Activated T-helper 1 cell treated with Interleukin-2 at 50 U/mL for 16 hours (primary cell): Measurements from ENCODE around the gene PFKFB1.
"Not testable (repeated sequence)": the region's sequence is repeated elsewhere in the genome, so short reads cannot be mapped to it uniquely, and the experiment has no call there.

ENCODE experiments used
- DNase-seq: peaks from one replicate; pipeline ENCODE4 v3.0.0-alpha.2; 2020; ENCODE audit warnings: low read depth

PFKFB1 gene

DNA sequence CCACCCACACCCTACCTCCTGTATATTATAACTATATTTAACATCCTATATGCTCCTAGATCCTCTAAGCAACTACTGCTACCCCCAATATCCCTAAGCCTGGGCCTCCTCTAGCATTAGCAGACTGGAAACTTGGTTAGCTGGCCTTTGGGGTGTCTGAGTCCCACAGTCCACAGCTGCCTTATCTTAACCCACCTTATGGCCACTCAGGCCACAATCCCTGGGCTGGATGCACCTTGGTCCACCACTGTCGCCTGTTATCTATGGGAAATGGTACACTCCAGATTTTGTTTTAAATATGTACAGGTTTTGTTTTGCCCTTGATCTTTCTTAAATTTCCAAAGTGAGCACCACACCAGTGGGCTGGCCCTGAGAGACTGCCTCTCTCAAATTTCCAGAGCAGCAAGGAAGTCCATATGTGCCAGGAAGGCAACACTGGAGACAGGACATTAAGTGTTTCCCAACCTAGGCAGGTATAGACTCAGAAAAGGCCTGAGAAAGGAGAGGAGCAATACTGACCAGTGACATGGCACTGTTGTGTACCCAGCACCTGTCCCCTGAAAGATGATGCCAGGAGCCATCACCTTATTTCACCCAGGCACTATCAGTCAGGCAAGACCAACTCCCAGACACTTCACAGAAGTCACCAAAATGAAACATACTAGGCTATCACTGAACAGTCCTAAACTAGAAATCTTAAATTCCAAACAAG lies 921 bp downstream of the PFKFB1 start:
- DNase-seq = no peak

DNA sequence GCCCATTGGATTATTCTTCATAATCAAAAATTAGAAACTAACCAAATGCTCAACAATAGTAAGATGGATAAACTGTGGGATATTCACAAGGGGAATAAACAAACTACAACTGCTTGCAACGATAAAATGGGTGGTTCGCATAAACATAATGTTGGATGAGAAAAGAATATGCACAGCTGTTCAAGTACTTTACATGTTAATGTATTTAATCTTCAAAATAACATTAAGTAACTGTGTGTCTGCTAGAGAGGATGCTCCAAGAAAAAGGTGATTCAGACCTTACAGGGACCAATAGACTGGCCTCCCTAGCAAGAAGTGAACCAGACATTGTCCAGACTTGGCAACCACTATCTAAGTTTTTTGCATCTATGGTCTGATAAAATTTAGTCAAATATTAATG lies 2.3 kb downstream of the PFKFB1 start:
- no peak for DNase-seq

DNA sequence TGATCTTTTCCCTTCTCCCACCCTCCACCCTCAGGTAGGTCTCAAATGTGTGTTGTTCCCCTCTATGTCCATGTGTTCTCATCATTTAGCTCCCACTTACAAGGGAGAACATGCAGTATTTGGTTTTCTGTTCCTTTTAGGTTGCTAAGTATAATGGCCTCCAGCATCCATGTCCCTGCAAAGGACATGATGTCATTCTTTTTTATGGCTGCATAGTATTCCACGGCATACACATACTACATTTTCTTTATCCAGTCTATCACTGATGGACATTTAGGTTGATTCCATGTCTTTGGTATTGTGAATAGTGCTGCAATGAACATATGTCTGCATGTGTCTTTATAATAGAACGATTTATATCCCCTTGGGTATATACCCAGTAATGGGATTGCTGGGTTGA lies 10.7 kb downstream of the PFKFB1 start:
- DNase-seq = not testable (repeated sequence)

DNA sequence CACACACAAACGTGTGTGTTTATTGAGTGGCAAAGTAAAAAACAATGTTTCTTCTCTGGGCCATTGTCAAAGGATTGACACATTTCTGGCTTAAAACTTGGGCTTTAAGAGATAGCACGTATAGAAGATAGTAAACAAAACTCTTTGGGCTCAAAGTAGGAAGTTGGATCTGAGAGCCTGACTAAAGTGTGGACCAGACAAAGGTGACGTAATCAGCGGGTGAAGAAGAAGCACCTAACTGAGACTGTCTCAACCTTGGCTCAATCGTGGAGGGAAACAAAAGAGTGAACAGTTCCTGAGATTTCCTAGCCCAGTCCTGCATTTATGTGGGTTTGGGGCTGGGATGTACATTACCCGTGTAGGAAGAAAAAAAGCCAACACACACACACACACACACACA lies 13.7 kb downstream of the PFKFB1 start:
- no peak for DNase-seq

DNA sequence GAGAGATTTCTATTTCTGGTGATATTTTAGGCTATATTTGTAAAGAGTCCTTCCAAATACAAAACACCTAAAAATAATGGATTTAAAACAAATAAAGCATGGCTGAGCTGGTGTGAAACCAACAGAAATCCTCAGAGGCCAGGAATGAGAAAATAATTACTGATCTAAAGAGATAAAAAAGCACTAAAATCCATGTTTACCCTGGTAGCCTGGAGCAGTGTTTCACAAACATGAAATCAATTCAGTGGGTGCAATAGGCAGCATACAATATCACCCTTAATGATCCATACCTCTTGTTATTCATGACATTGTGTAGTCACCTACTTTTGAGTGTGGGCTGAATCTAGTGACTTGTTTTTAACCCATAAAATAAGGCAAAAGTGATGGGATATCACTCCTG lies 14.6 kb downstream of the PFKFB1 start:
- DNase-seq = no peak

DNA sequence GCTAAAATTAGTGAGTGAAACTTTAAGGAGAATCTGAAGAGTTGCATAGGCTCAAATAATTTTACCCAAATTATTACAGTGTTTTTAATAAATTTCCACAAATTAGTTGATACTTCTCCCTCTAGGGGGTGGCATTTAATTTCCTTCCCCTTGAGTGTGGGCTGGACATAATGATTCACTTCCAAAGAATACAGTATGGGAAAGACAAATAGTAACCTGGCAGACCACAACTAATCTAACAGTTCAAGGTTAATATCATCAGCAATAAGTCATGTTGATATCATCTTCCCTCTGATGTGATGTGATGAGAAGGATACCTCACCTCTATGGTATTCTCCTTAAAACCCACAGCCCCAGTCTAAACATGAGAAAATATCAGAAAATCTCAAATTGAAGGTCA lies 15.5 kb downstream of the PFKFB1 start:
- DNase-seq = no peak

DNA sequence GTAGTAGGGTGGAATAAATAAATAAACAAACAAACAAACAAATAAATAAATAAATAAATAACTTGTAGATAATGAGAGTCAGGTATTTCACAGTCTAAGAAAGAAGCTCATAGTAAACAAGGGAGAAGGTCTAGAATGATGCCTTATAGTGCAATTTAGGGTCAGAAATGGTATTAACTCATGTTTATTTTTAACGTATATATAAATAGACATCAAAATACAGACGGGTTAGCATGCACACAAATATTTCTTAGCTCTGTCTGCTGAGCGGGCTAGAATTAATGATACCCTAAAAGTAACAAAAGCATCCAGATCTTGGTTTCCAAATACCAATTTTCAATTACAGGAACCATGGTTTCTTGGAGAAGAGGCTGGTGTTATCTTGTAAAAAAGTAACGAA lies 16.6 kb downstream of the PFKFB1 start:
- no peak for DNase-seq

DNA sequence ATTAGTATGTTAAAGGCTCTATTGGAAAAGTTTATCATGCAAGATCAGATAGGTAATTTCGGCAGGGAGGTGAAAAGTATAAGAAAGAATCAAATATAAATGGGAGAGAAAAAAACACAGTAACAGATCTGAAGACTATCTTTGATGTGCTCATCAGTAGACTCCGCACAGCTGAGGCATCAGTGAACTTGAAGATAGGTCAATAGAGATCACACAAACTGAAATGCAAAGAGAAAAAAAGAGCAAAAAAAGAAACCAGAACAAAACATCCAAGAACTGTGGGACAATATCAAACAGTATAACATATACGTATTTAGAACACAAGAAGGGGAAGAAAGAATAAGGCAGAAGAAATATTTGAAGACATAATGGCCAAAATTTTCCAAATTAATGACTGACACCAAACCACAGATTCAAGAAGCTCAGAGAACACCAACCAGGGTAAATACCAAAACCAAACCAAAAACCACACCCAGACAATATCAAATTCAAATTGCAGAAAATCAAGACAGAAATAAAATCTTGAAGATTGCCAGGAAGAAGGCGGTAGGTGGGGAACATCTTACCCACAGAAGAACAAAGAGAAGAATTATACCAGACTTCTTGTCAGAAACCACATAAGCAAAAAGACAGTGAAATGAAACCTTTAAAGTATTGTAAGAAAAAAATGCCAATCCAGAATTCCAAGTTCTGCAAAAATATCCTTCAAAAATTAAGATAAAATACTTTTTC lies 29.1 kb downstream of the PFKFB1 start:
- DNase-seq = no peak

DNA sequence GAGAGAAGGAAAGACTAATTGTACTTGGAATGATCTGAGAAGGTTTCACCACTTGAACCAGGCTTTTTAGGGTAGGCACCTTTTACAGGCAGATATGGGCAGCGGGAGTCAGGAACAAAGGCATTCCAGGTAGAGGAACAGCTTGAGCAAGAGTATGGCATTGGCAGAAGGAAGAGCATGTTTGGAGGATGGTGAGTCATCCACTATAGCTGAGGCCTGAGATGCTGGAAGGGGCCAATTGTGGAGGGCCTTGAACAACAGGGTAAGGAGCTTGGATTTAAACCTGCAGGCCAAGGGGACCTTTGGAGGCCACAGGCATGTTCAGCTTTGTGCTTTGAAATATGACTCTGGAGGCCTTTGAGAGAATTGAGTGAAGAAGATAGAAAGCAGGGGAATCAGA lies 32.2 kb downstream of the PFKFB1 start:
- no peak for DNase-seq

DNA sequence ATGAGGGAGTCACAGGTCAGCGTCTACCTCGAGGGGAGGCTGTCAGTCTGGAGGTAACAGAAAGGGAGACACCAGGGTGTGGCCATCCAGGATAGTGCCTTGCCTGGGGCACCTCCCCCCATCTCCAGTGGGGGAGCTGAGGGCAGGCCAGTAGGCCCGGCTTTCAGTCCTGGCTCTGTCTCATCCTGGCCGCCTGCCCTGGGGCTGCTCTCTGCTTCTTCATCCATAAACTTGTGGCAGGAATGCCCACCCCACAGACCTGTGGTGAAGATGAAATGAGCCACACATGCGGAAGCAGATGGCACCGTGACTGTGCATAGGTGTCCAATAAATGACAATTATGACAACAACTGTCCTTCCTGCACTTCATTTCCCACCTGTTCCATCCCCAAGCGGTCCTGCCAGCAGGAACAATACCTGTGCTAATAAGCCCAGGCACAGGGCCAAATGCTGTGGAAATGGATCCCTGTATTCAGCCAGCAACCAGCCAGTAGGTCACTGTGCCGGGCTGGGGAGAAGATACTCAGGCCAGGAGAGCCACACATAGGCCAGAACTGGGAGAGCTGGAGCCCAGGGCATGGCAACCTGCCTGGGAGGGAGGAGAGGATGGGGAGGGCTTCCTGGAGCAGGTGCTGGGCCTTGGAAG lies 43.1 kb downstream of the PFKFB1 start:
- DNase-seq = no peak

DNA sequence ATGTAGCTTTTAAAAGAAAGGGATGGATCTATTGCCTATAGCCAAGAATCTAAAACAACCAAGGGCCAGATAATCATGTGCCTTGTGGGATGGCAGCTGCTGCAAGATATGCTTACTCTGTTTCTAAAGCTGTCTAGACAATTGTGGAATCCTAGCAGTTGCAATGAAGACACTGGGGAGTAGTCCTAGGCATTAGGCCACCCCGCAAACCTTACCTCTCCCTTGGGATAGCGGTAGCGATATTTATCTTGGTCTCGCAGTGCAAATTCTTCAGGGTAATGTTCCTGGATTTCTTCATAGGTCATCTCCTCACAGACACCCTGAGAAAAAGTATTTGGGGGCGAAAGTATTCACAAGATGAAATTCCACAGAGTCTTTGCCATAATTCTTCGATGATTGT lies 48.8 kb downstream of the PFKFB1 start:
- DNase-seq = no peak

DNA sequence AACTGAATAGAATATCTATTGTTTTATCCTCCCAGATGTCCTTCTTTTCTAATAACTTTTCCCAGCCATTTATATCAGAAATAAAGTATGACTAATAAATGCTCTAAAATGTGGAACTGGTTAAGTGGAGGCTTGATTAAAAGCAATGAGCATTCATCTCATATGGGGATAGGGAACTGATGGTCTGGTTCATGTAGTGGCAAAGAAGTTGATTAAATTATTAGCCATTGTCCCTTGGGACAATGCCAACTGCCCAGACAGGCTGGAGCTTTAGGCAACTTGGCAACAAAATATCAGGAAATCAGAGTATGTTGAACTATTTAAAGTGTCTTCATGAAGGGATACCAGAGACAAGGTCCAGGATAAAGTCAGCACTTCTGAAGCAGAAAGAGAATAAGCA lies 49.2 kb downstream of the PFKFB1 start:
- DNase-seq = no peak

DNA sequence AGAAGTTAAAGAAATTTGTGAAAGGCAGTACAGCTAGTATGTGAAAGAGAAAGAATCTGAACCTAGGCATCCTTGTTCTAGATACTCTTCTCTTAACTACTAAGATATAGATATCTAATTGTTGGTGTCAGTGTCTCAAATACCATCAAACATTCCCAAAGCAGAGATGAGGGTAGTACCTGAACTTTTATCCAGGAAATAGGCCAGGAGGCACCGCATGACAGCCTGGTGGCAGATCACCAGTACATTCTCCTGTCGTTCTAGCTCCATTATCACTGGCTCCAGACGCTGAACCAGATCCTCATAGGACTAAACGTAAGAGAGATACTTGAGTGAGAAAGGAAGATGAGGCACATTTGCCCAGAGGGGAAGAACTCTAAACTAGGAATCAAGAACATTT lies 56.6 kb downstream of the PFKFB1 start:
- DNase-seq = no peak

DNA sequence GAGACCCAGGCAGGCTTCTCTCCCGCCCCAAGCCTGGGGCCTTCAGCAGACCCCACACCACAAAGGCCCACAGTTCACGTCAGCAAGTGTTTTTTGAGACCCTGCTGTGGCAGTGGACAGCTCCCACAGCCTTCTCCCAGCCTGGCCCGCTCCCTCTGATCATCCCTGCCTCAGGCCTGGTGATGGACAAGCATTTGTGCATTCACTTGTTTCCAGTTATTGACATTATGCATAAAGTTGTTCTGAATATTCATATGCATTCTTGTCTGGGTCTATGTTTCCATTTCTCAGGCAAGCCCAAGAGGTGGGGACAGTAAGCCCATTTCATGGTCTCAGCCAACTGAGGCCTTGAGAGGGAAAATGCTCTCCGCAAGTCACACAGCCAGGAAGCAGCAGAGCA lies 58.7 kb downstream of the PFKFB1 start:
- no peak for DNase-seq

DNA sequence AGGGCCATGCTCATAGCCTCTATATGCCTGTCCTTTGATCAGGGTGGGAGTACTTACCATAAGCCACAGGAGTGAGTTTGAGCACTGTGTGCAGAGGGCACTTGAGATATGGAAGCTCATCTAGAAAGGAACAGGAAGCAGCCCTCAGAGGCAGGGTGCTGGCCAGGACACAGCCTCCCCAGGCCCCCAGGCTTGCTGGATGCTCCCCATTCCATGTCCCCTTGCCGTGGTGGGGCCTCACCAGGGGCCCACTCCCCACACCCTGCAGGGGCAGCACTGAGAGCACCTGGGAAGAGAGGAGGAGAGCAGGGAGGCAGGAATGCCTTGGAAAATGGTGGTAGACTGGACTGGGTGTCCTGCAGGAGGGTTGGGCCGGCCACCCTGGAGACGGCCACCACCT lies 59.1 kb downstream of the PFKFB1 start:
- no peak for DNase-seq

DNA sequence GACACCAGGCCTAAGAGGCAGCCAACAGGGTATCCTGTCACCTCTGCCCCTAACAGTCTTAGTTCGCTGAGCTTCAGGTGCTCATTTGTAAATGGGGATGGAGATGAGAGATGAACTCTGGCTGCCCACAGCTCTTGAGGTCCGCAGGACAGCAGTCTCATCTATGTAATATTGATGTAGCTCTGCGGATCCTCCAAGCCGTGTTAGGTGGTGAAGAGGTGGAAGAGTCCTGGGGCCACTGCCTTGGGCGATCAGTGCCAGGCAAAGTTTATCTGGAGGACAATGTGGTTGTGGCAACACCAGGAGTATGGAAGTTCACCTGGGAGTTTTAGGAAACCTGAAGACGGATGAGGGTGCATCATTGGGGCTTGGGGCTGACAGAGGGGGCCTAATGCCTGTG lies 59.9 kb downstream of the PFKFB1 start:
- no peak for DNase-seq

DNA sequence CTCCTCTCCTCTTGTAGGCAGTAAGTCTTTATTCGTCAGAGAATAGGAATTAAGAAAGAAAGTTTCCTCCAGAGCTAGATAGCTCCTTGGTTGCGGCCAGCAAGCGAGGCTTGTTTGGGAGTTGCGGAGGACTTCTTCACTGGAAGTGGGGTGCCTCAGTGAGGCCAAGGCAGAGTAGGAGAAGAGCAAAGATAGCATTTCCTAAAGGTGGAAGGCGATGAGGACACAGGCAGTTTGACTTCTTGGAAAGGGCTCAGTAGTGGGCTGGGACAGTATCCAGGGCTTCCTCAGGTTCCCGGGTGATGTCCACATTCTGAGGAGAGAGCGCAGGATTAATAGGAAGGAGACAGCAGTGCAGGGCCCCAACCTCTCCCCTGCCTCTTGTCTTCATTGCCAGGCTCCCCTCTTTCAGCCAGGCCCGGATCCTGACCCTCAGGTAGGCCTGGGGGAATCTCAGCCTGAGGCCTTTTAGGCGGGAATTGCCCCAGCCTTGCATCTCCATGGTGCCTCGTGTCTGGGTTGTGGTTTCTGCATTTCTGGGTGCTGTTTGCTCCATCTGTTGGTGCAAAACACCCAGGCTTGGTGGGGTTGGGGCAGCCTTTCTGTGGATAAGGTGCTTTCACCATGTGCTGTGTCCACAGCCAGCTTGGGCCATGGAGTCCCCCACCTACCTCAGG lies 60.7 kb downstream of the PFKFB1 start:
- DNase-seq = no peak

DNA sequence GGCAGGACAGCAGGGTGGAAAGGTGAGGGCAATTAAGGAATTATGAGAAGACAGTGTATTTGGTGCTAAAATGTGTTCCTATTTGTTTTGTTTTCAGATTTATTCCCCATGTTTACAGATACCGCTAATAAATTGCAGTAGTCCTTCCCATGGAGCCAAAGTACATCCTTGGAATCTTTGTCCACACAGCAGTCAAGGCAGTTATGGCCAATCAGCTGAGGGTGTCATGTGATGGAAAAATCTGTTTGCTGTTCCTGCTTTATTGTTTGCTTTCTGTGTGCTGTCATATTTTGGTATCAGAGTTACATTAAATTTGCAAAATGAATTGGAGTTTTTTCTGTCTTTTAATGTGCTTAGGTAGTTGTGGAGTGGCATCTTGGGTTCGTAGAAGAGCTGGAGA lies 62.9 kb downstream of the PFKFB1 start:
- DNase-seq = no peak

DNA sequence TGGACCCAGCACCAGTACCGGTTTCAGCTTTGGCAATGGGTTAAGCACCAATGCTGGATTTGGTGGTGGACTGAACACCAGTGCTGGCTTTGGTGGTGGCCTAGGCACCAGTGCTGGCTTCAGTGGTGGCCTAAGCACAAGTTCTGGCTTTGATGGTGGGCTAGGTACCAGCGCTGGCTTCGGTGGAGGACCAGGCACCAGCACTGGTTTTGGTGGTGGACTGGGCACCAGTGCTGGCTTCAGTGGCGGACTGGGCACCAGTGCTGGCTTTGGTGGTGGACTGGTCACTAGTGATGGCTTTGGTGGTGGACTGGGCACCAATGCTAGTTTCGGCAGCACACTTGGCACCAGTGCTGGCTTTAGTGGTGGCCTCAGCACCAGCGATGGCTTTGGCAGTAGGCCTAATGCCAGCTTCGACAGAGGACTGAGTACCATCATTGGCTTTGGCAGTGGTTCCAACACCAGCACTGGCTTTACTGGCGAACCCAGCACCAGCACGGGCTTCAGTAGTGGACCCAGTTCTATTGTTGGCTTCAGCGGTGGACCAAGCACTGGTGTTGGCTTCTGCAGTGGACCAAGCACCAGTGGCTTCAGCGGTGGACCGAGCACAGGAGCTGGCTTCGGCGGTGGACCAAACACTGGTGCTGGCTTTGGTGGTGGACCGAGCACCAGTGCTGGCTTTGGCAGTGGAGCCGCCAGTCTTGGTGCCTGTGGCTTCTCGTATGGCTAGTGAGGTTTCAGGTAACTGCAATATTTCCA lies 63.5 kb downstream of the PFKFB1 start:
- DNase-seq = no peak

DNA sequence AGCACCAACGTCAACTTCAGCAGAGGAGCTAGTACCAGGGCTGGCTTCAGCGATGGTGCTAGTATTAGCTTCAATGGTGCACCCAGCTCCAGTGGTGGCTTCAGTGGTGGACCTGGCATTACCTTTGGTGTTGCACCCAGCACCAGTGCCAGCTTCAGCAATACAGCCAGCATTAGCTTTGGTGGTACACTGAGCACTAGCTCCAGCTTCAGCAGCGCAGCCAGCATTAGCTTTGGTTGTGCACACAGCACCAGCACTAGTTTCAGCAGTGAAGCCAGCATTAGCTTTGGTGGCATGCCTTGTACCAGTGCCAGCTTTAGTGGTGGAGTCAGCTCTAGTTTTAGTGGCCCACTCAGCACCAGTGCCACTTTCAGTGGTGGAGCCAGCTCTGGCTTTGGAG lies 65.1 kb downstream of the PFKFB1 start:
- no peak for DNase-seq

DNA sequence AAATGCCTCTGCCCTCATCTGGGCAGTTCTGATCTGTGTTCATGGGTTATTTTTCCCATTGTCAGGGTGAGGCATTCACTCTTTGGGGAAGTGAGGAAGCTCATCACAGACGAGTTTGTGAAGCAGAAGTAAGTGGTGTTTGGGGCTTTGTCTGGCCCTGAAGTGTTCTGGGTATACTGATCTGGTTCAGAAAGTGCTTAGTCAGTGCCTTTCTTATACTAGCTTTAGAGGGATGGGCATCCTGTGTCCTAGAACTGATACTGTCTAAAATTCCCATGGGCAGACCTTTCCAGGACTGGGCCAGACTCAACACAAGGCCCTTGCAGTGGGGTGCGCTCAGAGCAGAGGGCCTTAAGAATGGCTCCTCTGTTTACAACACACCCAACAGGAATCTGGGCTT lies 67.0 kb downstream of the PFKFB1 start:
- no peak for DNase-seq

DNA sequence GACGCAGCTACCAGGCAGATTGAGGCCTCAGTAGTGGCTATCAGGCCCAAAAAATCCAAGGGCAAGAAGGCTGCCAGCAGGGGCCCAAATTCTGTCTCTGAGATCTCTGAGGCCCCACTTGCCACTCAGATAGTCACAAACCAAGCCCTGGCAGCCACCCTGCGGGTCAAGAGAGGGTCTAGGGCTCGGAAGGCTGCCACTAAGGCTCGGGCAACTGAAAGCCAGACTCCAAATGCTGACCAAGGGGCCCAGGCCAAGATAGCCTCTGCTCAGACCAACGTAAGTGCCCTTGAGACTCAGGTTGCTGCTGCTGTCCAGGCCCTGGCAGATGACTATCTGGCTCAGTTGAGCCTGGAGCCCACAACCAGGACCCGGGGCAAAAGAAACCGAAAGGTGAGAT lies 70.6 kb downstream of the PFKFB1 start:
- DNase-seq = no peak
